Measurements from ENCODE around the gene TENT4B.

The TENT4B gene

DNA sequence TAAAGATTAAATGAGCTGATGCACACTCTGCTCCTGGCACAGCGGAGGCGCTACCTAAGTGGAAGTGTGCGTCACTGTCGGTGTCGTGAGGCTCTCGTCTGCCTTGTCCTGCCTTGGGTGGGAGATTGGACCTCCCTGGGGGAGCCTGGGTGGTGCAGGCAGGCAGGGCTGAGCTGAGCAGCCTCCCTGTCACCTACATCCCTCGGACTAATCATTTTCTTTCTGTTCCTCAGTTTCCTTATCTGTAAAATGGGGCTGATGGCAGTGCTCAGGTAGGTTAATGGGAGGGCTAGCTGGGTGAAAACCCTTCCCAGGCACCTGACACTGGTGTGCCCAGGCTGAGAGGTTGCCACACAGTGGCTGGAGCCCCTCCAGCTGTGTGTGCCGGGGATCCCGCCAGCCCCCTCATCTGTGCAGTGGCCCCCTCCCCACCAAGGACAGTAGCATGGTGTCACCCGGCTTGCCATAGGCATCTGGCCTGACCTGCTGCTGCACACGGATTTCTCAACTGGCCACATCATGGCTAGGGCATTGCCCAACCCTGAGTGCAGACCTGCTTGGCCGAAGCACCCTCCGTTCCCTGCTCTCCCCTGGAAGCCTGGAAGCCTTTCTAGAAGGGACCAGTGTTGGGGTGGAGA, 117.5 kb downstream of the TENT4B start:
- Mint-ChIP-seq H3K4me1 (peaks cover 95% of the 10 kb centered on the region), H3K27me3 (no peaks in the 10 kb centered on the region), H3K4me3 (no peak overlapping the region), H3K36me3 (ENCODE audit: low read depth) (peaks cover 8% of the 10 kb centered on the region), H3K9me3 (no peaks in the 10 kb centered on the region), H3K27ac (no peak overlapping the region)
- no peak for DNase-seq
- ATAC-seq, result no peak

DNA sequence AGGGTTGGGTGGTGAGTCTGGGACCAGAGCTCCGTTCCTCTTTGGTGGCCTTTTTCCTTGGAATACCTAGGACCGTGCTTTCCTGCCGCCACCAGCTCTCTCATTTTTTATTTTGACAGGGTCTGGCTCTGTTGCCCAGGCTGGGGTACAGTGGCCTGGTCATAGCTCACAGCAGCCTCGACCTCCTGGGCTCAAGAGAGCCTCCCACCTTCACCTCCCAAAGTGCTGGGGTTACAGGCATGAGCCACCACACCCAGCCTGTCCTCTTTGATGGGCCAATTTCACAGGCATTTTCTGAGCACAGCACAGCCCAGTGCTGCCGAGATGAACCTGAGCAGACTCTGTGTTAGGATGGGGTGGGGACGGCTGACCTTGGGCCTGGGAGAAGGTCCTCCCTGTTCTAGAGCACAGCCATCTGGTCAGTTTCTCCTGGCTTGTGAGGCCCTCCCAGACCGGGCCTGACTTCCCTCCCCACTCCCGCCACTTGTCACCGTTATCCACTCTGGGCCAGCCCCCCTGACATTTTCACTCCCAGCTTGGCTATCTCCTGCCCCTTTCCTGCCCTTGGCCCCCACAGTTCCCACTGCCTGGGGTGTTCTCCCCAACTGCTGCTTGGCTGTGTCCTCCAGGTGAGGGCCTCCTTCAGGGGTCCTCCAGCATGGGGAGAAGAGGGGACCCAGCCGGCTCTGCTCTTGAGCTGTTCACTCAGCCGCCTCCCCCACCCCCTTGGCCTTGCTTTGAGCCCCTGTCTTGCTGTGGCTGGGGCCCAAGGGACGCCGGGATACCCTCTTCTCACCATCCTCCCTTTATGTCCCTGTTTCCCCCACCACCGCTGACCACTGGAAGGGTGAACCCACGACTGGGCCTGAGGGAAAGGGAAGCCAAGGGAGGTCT, 118.3 kb downstream of the TENT4B start:
- no peak overlapping the region for H3K4me3 Mint-ChIP-seq
- DNase-seq (no peak), ATAC-seq (no peak)
- peaks cover 10% of the 10 kb centered on the region for H3K36me3 Mint-ChIP-seq (ENCODE audit: low read depth)
- H3K9me3 Mint-ChIP-seq, result no peaks in the 10 kb centered on the region
- H3K4me1 Mint-ChIP-seq, result peaks cover 95% of the 10 kb centered on the region
- H3K27ac Mint-ChIP-seq, result peak overlapping the region; percentile 54
- H3K27me3 Mint-ChIP-seq, result no peaks in the 10 kb centered on the region

DNA sequence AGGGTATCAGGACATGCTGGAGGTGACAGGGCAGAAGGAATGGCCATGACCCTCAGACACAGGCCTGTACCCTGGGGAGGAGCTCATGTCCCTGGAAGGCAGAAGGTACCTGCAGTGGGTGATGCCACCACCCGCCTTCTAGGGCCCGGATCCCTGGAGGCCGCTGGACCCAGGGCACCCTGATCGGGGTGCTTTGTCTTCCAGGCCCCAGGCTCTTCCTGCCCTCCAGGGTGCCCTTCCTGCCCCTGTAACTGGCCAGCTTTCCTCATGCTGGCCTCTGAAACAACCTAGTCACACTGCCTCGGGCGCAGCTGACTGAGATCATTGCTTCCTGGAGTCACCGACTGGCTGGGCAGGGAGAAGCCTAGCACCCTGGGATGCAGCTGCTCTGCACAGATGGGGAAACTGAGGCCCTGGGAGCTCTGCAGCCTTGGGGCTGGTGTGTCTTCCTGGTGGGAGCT, 119.0 kb downstream of the TENT4B start:
- DNase-seq (no peak), ATAC-seq (no peak)
- Mint-ChIP-seq H3K4me3 (no peak overlapping the region), H3K27ac (peak overlapping the region; percentile 99), H3K36me3 (ENCODE audit: low read depth) (peaks cover 13% of the 10 kb centered on the region), H3K4me1 (peaks cover 96% of the 10 kb centered on the region), H3K27me3 (no peaks in the 10 kb centered on the region), H3K9me3 (no peaks in the 10 kb centered on the region)

DNA sequence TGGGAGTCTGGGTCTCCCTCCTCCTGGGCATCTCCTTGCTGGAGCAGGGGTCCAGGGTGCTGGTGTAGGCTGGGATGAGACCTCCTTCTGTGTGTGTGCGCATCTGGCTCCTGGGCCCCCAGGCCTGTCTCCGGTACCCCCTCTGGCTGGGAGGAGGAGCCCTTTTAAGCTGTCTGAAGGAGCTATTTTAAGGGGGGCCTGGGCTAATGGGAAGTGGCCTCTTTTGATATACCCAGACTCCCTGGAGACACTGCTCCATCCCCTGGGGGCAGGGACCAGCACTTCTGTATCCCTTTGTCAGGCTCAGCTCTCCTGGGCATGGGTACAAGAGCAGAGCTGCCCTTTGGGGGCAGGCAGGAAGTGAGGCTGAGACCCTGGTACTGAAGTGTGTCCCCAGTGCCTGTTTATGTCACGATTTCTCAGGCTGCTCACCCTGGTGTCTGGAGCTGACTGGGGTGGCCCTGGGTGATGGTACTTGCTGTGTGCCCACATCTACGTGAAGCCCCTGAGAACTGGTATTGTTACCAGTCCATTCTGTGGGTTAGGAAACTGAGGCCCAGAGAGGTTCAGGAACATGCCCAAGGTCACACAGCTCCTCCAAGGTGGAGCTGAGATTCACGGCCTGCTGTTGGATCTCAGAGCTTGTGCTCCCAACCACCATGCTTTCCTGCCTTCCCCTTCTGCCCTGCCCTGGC, 119.7 kb downstream of the TENT4B start:
- Mint-ChIP-seq H3K27me3 (no peaks in the 10 kb centered on the region), H3K27ac (peak overlapping the region; percentile 99), H3K9me3 (no peaks in the 10 kb centered on the region), H3K36me3 (ENCODE audit: low read depth) (peaks cover 16% of the 10 kb centered on the region), H3K4me1 (peaks cover 96% of the 10 kb centered on the region), H3K4me3 (peak overlapping the region; percentile 90)
- DNase-seq, result no peak
- no peak for ATAC-seq

DNA sequence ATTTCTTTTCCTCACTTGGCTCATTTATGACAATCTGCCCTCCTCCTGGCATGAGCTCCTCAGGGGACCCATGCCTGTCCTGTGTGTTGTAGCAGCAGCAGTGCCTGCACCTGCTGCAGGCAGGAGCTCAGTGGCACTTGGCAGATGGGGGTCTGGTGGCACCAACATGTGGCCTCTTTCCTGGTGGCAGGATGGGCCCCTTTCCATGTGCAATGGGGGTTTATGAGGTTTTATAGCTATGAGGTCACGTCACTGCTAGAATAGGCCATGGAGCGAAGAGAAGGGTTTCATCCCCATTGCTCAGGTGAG, 120.2 kb downstream of the TENT4B start:
- peak overlapping the region; percentile 90 for H3K4me3 Mint-ChIP-seq
- peak overlapping the region; percentile 99 for H3K27ac Mint-ChIP-seq
- peaks cover 18% of the 10 kb centered on the region for H3K36me3 Mint-ChIP-seq (ENCODE audit: low read depth)
- ATAC-seq, result no peak
- H3K4me1 Mint-ChIP-seq, result peaks cover 96% of the 10 kb centered on the region
- no peaks in the 10 kb centered on the region for H3K9me3 Mint-ChIP-seq
- DNase-seq, result no peak
- no peaks in the 10 kb centered on the region for H3K27me3 Mint-ChIP-seq

DNA sequence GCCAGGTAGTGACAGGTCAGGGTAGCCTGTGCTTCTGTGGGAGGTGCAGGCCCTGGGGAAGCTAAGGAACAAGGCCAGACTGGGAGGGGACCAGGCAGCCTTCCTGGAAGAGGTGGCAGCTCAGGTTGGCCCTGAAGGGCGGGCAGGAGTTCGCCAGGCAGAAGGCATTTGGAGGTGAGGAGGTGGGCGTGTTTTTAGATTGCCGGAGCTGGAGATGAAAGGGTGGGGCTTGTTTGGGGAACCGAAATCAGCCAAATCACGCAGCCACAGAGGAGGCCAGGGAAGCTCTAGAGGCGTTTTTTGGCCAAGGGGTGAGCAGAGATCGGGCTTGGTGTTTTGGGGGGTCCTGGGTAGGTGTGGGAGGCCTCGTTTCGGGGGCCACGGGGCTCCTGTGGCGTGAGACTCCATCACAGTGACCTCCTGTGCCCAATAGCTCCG, 120.8 kb downstream of the TENT4B start:
- H3K27me3 Mint-ChIP-seq, result no peaks in the 10 kb centered on the region
- H3K4me1 Mint-ChIP-seq, result peaks cover 96% of the 10 kb centered on the region
- peak overlapping the region; percentile 99 for H3K27ac Mint-ChIP-seq
- H3K4me3 Mint-ChIP-seq, result peak overlapping the region; percentile 90
- H3K9me3 Mint-ChIP-seq, result no peaks in the 10 kb centered on the region
- ATAC-seq (peak; percentile 12), DNase-seq (peak; percentile 56)
- peaks cover 19% of the 10 kb centered on the region for H3K36me3 Mint-ChIP-seq (ENCODE audit: low read depth)

DNA sequence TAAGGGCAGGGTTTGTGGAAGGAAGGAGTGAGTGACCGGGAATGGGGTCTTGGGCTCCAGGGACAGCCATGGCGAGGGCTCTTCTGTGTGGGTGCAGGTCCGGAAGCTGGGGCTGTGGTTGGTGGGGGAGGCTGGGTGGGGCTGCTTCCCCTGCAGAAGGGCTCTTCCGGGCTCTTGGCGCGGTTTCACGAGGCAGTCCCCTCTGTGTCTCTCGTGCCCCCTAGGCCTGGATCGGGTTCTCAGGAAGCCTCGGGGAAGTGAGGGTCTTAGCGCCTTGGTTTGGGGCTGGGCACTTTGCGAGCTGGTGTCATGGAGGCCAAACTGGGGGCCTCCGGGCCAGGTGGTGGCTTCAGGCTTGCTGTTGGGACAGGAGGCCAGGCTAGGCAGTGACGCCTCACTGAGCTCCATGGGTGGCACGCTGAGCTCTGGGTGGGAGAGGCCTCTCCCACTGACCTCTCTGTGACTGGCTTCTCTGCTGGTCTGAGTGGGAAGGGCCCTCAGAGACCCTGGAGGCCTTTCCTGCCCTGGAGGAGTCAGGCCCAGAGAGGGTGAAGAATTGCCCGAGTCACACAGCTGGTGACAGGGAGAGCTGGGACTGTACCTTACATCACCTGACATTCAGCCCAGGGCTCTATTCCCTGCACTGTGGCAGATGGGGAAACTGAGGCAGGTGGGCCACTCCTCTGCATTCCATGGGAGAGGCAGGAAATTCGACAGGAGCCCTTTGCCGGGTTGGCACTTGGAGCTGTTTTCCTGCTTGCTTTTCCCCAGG, 121.4 kb downstream of the TENT4B start:
- ATAC-seq (peak; percentile 17), DNase-seq (peak; percentile 59)
- Mint-ChIP-seq H3K4me3 (peak overlapping the region; percentile 90), H3K4me1 (peaks cover 96% of the 10 kb centered on the region), H3K9me3 (no peaks in the 10 kb centered on the region), H3K27ac (peak overlapping the region; percentile 99), H3K36me3 (ENCODE audit: low read depth) (peaks cover 19% of the 10 kb centered on the region), H3K27me3 (no peaks in the 10 kb centered on the region)

DNA sequence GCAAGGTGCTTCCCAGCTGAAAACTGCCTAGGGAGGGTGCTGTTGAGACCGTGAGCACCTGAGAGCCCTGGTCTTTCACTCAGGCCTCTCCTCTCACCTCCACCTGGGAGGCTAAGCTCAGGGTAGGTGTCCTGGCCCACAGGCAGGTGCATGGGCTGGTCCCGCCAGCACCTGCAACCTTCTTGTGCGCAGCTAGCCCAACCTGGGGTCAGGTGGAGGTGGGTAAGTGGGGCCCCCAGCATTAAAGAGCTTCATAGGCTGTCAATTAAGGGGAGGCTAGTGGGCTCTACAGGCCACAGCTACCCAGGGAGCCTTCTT, 122.0 kb downstream of the TENT4B start:
- Mint-ChIP-seq H3K27ac (peak overlapping the region; percentile 68), H3K4me3 (peak overlapping the region; percentile 90), H3K27me3 (no peaks in the 10 kb centered on the region), H3K4me1 (peaks cover 96% of the 10 kb centered on the region), H3K9me3 (no peaks in the 10 kb centered on the region), H3K36me3 (ENCODE audit: low read depth) (peaks cover 19% of the 10 kb centered on the region)
- DNase-seq, result no peak
- no peak for ATAC-seq

DNA sequence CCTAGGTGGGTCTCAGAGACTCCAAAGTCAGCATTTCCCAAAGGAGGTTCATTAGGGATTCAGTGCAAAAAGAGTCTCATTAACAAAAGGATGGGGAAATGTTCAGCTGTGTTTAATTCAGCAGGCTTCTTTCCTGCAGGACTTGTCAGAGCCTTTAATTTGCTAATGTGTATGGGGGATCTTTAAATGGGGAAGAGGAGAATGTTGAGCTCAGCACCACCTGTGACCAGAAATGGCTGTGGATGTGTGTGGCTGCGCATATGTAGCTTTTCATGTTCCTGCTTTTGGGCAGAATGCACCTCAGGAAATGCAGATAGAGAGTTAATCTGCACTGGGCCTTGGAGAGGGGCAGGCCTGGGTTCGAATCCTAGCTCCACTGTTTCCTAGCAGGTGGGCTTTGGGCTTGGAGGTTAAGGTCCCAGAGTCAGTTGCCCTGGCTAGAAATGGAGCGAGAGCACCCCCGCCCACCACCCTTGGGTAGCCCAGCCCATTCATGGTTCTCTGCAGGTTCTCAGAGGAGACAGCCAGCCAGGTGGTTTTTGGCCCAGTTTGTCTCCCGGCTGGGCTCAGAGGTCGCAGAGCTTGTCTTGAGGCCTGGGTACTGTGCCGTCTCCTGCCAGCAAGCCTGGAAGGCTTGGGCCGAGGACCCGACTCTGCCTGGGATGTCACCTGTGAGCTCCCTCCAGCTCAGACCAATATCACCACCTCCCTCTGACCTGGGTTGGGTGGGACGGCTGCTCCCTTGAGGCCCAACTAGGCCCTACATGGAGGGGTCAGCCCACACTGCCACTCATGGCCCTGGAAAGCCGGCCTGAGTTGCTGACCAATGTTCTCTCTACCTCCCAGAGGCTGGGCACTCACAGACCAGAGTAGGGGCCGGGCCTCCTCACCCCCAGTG, 122.6 kb downstream of the TENT4B start:
- H3K4me1 Mint-ChIP-seq, result peaks cover 96% of the 10 kb centered on the region
- H3K9me3 Mint-ChIP-seq, result no peaks in the 10 kb centered on the region
- peaks cover 21% of the 10 kb centered on the region for H3K36me3 Mint-ChIP-seq (ENCODE audit: low read depth)
- peak overlapping the region; percentile 68 for H3K27ac Mint-ChIP-seq
- DNase-seq (no peak), ATAC-seq (no peak)
- H3K27me3 Mint-ChIP-seq, result no peaks in the 10 kb centered on the region
- peak overlapping the region; percentile 90 for H3K4me3 Mint-ChIP-seq

DNA sequence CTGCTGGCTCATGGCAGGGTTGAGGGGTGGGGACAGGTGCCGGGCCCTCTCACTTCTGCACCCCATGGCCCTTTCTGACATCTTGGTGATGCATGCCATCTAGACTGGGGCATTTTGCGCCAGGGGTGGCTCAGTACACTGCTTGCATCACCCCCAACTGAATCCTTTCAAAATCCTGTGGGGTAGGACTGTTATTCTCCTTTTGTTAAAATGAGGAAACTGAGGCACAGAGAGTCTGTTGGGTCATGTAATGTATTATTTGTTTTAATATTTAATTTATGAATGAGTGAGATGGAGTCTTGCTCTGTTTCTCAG, 123.2 kb downstream of the TENT4B start:
- peaks cover 18% of the 10 kb centered on the region for H3K36me3 Mint-ChIP-seq (ENCODE audit: low read depth)

DNA sequence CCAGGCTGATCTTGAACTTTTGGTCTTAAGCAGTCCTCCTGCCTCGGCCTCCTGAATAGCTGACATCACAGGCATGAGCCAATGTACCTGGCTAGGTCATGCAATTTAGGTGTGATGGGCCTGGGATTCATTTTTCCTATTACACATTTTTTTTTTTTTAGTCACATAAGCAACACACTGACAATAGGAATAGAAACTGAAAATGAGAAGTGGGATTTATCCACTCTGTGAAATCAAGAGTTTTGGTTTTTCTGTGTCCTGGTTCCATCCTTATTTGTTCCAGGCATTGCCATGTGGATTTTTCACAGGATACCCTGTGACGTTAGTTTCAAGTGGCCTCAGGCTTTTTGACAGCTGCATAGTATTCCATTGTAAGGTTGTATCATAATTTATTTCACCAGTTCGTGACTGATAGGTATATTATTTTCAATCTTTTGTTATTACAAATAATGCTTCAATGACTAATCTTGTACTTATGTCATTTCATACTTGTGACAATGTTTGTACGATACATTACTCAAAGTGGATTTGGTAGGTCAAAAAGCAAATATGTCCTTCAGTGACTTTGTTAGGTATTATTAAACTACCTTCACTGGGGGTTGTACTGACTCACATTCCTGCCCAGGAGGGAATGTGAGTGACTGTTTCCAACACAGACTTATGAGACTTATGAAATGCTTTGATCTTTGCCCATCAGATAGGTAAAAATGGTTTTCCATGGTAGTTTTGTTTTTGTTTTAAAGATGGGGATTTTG, 123.9 kb downstream of the TENT4B start:
- Mint-ChIP-seq H3K9me3 (no peaks in the 10 kb centered on the region), H3K27me3 (no peaks in the 10 kb centered on the region), H3K36me3 (ENCODE audit: low read depth) (peaks cover 18% of the 10 kb centered on the region), H3K4me3 (peak overlapping the region; percentile 43), H3K4me1 (peaks cover 96% of the 10 kb centered on the region), H3K27ac (peak overlapping the region; percentile 84)
- DNase-seq, result no peak
- peak; percentile 62 for ATAC-seq

More for the DNA sequence above, 123.2 kb downstream of the TENT4B start:
- Mint-ChIP-seq H3K27ac (peak overlapping the region; percentile 84), H3K4me1 (peaks cover 96% of the 10 kb centered on the region), H3K4me3 (peak overlapping the region; percentile 43), H3K27me3 (no peaks in the 10 kb centered on the region), H3K9me3 (no peaks in the 10 kb centered on the region)
- ATAC-seq, result no peak
- no peak for DNase-seq

DNA sequence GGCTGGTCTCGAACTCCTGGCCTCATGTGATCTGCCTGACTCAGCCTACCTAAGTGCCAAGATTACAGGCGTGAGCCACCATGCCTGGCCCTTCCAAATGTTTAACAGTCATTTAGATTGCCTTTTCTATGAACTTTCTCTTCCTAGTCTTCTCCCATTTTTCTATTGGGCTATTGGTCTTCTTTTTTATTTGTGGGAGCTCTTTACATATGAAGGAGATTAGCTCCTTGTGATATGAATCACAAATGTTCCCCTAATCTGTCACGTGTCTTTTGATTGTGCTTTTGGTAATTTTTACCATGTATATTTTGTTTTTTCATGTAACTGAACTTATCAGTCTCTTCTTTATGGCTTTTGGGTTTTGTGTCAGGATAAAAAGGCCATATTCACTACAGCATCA, 125.1 kb downstream of the TENT4B start:
- peaks cover 97% of the 10 kb centered on the region for H3K4me1 Mint-ChIP-seq
- ATAC-seq, result no peak
- no peak for DNase-seq
- H3K27ac Mint-ChIP-seq, result peak overlapping the region; percentile 84
- H3K4me3 Mint-ChIP-seq, result peak overlapping the region; percentile 43
- H3K27me3 Mint-ChIP-seq, result no peaks in the 10 kb centered on the region
- no peaks in the 10 kb centered on the region for H3K9me3 Mint-ChIP-seq
- peaks cover 18% of the 10 kb centered on the region for H3K36me3 Mint-ChIP-seq (ENCODE audit: low read depth)

DNA sequence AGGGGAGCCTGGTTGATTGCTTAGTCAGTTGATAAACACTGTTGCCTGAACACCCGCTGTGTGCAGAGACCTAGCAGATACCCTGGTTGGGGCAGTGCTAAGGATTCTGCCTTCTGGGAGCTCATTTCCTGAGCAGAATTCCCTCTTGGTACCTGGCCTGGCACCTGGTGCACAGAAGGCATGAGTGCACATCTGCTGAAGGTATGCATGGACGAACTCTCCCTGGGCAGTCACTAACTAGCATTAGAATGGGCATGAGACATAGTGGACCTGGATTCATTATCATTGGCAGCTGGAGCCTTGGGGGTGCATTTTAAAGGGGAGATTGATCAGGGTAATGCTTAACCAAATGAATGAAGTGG, 126.4 kb downstream of the TENT4B start:
- peak overlapping the region; percentile 36 for H3K27ac Mint-ChIP-seq
- no peak for DNase-seq
- no peaks in the 10 kb centered on the region for H3K27me3 Mint-ChIP-seq
- H3K9me3 Mint-ChIP-seq, result no peaks in the 10 kb centered on the region
- H3K4me1 Mint-ChIP-seq, result peaks cover 97% of the 10 kb centered on the region
- peak overlapping the region; percentile 6 for H3K4me3 Mint-ChIP-seq
- ATAC-seq, result no peak
- peaks cover 18% of the 10 kb centered on the region for H3K36me3 Mint-ChIP-seq (ENCODE audit: low read depth)

Data from activated naive CD8-positive, alpha-beta T cell treated with anti-CD3 and anti-CD28 coated beads, Interleukin-2, amount 50 U/mL, for 24 hours (primary cell).